Pulmonary artery endothelial cell (primary cell): ENCODE results near the gene ASAP3. TPM values are rescaled to one million over a fixed set of nuclear protein-coding genes. Genes with fewer than 3 reads are reported as not detected.

Experiments
- DNase-seq: peaks from one replicate; pipeline ENCODE4 v3.0.0-alpha.2; 2011; ENCODE audit warnings: low read depth, low spot score
- total RNA-seq: library from RNA; depleted of rRNA; stranded (reverse); fragments of >200 nt; gene quantifications from 2 replicates; pipeline ENCODE4 v1.2.3, GENCODE V29; 2014

ASAP3 gene
- total RNA-seq, 1 donor from 2014 or later, result 8.0 TPM

DNA sequence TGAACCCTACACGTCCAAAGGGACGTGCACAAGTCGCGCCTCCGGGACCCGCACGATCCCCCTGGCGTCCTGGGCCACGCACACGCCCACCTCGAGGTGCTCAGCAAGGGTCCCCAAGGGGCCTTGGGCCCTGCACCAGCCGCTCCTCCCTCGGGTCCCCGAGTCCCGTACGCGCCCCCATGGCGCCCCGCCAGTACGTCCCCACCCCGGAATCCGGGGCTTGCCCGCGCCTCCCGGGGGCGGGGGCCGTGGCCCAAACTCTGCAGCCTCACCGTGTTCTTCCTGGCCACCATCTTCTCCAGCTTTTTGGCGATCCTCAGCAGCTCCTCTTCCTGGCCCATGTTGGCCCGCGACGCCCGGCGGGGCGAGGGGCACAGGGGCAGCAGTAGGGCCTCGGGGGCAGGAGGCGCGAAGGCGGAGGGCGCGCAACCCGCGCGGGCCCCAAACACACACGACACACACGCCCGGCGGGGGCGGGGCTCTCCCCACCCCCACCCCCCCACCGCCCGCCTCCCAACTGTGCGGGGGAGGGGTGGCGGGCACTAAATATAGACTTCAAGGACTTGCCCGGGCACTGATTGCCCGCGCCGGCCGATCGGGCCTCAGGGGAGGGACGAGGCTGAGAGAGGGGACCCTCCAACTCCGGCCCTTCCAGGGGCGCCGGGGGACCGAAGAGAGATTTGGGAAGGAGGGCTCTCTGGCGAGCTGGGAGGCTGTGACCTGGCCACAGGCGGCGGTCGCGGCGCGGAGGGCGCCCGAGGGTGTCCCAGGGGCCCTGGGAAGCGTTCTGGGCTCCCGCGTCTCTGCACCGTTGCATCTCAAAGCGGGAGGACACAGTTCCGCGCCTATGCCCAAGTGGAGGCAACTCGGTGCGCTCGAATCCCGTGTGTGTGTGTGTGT, 59.4 kb downstream of the ASAP3 start, which contains the start of gene TCEA3:
TCEA3 (minus strand) TSS at position 456 of the 900 bp plus-strand sequence; CDS start at position 341, 115 bp downstream.
- DNase-seq, result no peak

GRCh38 chr1:23423415-23424292, 60.3 kb downstream of the ASAP3 start:
- no peak for DNase-seq

DNA sequence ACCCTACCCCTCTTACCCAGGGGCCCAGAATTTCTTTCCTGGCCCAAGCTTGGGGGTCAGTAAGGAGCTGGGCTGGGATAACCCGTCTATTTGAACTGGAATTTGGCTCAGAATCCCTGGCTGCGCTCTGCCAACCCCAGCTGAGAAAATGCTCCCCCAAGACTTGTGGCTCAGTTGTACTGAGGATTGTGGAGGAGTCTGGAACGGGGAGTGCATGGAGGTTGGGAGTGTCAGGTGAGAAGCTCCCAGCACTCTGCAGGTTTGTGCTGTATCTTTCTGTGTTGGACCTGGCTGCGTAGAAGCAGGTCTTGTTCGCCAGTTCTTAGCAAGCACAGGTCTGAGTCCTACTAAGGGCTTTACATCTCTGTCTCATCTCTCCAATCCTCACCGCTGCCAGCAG, 61.0 kb downstream of the ASAP3 start:
- no peak for DNase-seq

DNA sequence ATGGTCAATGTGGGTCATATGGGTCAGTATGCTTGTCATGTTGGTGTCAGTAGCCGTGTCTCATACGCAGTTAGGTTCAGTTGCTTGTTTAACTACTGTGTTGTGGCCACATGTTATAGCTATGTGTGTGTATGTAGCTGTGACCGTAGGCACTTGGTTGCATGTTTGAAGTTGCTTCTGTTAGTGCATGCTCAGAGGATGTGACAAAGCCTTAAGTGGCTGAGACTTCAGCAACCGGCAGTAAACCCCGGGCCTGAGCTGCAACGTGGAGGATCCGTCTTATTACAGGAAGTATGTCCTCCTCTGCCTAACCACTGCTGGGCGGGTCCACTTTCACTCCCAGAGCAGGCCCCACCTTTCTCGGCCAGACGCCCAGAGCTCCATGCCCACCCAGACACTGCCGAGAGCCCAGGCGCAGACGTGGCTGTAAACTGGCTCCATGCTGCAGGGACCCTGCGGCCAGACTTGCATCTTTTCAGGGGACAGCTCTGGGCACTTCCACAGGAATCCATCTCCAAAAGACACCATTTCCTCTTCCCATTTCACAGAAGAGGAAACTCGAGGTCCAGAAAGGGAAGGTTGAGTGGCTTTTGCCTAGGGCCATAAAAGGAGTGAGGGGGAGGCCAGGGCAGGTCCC, 61.6 kb downstream of the ASAP3 start:
- DNase-seq, result no peak

GRCh38 chr1:23421753-23422240, 62.2 kb downstream of the ASAP3 start:
- no peak for DNase-seq

GRCh38 chr1:23421343-23421742, 62.6 kb downstream of the ASAP3 start:
- no peak for DNase-seq

DNA sequence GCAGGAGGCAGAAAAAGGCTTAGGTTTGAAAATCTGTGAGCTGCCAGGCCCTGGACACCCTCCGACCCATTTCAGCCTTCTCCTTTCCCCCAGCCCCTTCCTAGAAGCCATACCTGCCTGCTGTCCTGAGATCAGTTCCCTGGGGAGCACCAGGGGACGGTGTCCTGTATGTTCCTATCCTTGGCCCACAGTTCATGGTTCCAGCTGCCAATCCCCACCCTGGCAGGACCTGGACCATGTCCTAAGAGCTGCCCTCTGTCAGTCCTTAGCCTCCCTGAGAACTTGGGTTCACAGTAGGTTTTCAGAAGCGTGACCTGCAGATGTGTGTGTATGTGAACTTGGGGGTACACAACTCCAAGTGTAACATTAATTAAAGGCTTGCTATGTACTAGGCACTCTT, 63.2 kb downstream of the ASAP3 start:
- DNase-seq, result no peak

DNA sequence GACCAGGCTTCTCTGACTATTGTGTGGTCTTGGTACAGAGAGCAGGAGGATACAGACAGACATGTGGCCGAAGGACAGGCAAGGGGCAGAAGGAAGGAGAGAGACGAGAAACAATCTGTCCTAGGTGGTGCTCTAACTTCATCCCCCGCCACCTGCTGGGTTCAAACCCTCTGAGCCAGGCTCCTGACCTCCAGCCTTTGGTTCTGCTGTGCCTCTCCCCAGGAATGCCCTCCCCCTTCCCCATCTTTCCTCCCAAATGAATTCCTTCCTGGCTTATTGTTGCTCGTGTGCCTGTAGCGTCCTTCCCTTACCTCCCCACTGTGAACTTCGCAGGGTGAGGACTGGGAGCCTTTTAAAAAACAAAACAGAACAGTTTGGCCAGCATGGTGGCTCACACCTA, 64.8 kb downstream of the ASAP3 start:
- DNase-seq, result no peak

DNA sequence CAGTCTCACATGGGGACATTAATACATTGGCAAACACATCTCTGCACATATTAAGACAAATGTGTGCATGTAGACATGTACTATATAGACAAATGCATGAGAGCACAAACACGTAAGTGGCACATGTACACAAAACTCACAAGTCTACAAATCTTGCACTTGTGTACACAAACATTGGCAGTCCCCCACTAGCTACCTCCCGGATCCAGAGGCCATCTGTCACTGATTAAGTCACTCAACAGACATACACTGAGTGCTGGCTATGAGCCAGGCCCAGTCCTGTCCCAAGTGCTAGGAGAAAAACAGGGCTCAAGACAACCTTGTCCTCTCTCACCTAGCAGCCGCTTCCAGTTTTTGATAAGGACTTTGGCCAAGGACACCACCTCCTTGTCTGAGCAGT, 66.4 kb downstream of the ASAP3 start:
- no peak for DNase-seq

DNA sequence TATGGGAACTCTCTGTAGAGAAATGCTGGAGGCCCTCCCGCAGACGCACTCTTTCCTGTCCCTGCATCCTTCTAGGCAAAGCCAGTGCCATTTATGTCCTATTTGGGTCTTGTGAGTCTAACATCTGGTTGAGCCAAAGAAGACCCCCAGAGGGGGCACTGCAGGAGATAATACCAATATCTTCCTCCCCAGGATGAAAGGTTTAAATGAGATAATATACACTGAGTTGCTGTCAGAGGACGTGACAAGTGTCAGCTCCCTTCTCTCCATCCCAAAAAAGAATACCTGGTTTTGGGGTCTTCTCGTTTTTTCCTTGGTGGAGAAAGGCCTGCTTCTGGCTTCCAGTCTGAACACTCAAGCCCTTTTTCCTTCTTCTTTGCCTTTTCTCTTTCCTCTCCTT, 67.0 kb downstream of the ASAP3 start:
- no peak for DNase-seq

DNA sequence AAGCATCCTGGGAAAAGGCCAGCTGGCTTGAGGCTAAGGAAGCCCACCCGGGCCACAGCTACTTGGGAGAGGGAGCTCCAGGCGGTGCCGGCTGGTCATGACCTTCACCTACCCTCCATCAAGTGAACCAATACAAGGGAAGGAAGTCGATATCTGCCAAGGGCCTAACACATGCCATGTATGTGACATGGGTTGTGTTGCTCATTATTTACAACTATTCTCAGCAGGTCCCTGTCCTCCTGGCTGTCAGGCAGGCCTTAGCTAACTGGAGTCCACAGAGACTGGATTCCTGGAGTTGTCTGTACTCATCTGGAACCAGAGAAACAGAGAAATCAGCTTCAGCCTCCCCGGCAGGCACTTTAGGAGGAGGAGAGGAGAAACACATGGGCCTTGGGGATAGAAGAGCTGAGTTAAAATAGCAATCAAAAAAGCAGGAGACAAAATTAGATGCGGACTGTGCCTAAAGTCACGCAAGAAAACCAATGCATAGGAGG, 75.1 kb downstream of the ASAP3 start:
- DNase-seq, result no peak

DNA sequence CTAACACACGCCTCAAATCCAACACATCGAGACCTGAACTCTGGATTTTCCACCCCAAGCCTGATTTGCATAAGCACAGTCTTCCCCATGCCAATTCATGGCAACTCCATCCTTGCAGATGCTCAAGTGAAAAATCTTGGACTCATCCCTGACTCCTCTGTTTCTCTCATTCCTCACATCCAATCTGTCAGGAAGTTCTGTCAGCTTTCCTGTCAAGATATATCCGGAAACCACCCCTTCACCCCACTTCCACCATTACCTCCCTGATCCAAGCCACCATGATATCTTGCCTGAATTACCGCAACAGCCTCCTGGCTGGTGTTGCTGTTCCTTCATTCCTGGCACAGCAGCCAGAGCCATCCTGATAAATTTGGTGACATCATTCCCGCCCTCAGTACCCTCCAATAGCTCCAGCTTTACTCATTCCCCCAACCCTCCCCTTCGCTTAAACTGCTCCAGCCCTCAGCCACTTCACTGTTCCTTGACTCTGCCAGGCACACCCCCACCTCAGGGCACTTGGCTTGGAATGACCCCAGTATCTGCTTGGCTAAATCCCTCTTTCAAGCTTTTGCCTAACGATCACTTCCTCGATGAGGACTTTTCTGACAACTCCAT, 76.9 kb downstream of the ASAP3 start:
- DNase-seq, result no peak

- no peak for DNase-seq
These were observed 78.0 kb downstream of the ASAP3 start for GRCh38 chr1:23405946-23406345.

GRCh38 chr1:23403735-23404486, 80.1 kb downstream of the ASAP3 start:
- no peak for DNase-seq

- no peak for DNase-seq
These were observed 80.6 kb downstream of the ASAP3 start for GRCh38 chr1:23403355-23403734.

- peak; percentile 54 for DNase-seq
These were observed 81.0 kb downstream of the ASAP3 start for GRCh38 chr1:23403038-23403336.

DNA sequence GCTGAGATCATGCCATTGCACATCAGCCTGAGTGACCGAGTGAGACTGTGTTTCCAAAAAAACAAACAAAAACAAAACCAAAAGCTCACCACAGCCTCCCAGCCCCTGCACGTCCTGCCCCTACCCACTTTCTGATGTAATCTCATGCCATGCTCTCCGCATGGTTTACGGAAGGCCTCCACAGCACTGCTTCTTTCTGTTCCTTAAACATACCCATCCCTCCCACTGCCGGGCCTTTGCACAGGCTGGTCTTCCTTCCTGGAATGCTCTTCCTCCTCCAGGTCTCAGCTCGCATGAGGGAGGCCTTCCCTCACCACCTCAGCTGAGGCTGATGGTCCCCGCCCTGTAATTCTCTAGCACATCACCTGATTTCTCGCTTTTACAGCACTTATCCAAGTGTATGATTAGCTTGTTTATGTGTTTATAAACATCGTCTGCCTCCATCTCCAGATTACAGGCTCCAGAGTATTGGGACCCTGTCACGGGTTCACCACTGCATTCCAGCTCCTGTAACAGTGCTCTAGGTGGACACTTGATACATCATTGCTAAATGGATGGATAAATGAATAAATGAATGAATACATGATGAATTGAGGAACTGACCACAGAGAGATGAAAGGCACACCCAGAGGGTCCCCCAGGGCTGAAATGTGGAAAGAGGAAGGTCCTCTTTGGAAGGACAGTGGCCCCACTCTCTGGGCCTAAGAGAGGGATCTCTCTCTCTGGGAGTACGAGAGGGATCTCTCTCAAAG, 81.5 kb downstream of the ASAP3 start:
- DNase-seq, result no peak

DNA sequence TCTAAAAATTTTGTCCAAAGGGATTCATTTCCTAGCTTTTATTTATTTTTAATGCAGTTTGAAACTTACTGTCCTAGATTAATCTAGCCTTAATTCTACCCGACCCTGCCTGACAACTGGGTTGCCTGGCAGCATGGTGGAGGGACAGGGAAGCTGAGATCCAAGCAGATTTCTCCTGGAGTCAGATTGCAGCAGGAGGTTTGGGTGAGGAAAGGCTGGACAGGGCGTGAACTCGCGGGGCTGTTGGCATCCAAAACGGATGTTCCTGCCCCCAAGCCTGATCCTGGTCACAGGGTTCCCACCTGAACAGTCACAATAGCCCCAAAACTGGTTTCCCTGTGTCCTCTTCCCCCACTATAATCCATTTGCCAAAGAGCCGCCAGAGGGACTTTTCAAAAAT, 82.7 kb downstream of the ASAP3 start:
- no peak for DNase-seq

DNA sequence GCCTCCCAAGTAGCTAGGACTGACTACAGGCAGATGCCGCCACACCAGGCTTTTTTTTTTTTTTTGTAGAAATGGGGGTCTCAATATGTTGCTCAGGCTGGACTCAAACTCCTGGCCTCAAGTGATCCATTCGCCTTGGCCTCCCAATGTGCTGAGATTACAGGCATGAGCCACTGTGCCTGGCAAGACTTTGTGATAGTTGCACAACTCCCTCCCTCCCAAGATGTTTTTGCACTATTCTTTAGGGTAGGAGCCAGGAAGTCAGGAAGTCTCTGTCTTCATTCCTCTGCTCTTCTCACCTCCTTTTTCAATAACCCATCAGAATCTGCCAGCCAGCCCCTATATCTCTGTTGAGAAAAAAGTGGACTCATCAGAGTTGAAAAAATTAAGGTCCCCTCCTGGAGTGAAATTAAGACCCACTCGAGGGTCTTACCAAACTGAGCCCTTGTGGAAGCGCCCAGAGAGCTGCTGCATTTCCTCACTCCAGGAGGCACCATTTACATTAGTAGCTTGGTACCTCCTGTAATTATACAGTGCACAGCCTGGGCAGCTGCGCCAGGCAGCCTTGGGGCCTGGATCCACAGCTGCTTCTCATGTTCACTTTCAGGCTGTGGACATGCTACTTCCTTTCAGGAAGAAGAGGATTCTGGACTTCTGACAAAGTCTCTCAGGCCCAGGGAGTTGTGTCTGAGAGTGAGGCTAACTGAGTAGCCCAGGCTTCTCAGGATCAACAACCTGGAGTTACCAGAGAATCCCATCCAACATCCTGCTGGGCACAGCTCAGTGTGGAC, 83.5 kb downstream of the ASAP3 start:
- no peak for DNase-seq
